CD4-positive, CD25-positive, alpha-beta regulatory T cell (primary cell): ENCODE measurements around the gene MGLL. TPM values are rescaled to one million over a fixed set of nuclear protein-coding genes. Genes with fewer than 3 reads are reported as not detected.
A peak's percentile ranks its signal among the peaks of the same experiment; 100 is the strongest.

Experiments
- ATAC-seq, 2 donors: fragments of 150-1000 bp; cut with Tn5 transposase; one replicate each; pipeline ENCODE4 v1.10.0; 2021; ENCODE audit warnings: low read depth in 2 of 2, moderate number of reproducible peaks in 2 of 2, moderate library complexity in 1 of 2
- DNase-seq, 3 donors: peaks; one replicate each; pipeline versions ENCODE4 v3.0.0 to v3.0.0-alpha.2; 2012 to 2022; ENCODE audit warnings: mixed read lengths in 1 of 3
- H3K27ac ChIP-seq: one replicate; pipeline ENCODE4 v1.7.0; 2013; ENCODE audit warnings: mild to moderate bottlenecking, low read length; ENCODE audit not compliant: insufficient read depth, poor library complexity, severe bottlenecking
- H3K27me3 ChIP-seq: one replicate; pipeline ENCODE4 v1.7.0; 2013; ENCODE audit warnings: low read length; ENCODE audit not compliant: control insufficient read depth, insufficient read depth
- H3K36me3 ChIP-seq: one replicate; pipeline ENCODE4 v1.7.0; 2013; ENCODE audit warnings: mild to moderate bottlenecking, low read length, moderate library complexity; ENCODE audit not compliant: control insufficient read depth, insufficient read depth
- H3K4me1 ChIP-seq: 2 replicates; pipeline ENCODE4 v1.7.0; 2013; ENCODE audit warnings: mild to moderate bottlenecking, low read length; ENCODE audit not compliant: insufficient read depth, control insufficient read depth, poor library complexity, severe bottlenecking
- H3K4me3 ChIP-seq: one replicate; pipeline ENCODE4 v1.7.0; 2013; ENCODE audit warnings: low read depth, mild to moderate bottlenecking, low read length, moderate library complexity
- H3K9me3 ChIP-seq, 2 experiments: 1 replicate in 1 of 2; 2 replicates in 1 of 2; pipeline ENCODE4 v1.7.0; 2013; ENCODE audit warnings: low read length in 2 of 2, mild to moderate bottlenecking in 1 of 2, moderate library complexity in 1 of 2; ENCODE audit not compliant: control insufficient read depth in 2 of 2
- H3K27ac Mint-ChIP-seq, 3 donors: one replicate each; pipeline ENCODE4 v1.8.0; 2020 to 2022; ENCODE audit warnings: mild to moderate bottlenecking in 3 of 3, mixed read lengths in 3 of 3, moderate library complexity in 2 of 3
- H3K27me3 Mint-ChIP-seq: one replicate; pipeline ENCODE4 v1.8.0; 2022; ENCODE audit warnings: mild to moderate bottlenecking, mixed read lengths
- H3K36me3 Mint-ChIP-seq: one replicate; pipeline ENCODE4 v1.8.0; 2020; ENCODE audit warnings: mixed read lengths
- H3K4me1 Mint-ChIP-seq, 4 donors: one replicate each; pipeline ENCODE4 v1.8.0; 2020 to 2022; ENCODE audit warnings: mixed read lengths in 4 of 4, mild to moderate bottlenecking in 1 of 4
- H3K4me3 Mint-ChIP-seq, 4 donors: one replicate each; pipeline ENCODE4 v1.8.0; 2020 to 2022; ENCODE audit warnings: mild to moderate bottlenecking in 4 of 4, mixed read lengths in 4 of 4, moderate library complexity in 3 of 4
- H3K9me3 Mint-ChIP-seq, 7 donors: one replicate each; pipeline ENCODE4 v1.8.0; 2020 to 2022; ENCODE audit warnings: mixed read lengths in 7 of 7, mild to moderate bottlenecking in 3 of 7, moderate library complexity in 2 of 7
- polyA plus RNA-seq, 4 donors: library from polyadenylated mRNA; unstranded; fragments of 300-500 nt; fragmentation: Illumina TruSeq; gene quantifications; one replicate each; pipeline ENCODE4 v1.2.3, GENCODE V29; 2021
- total RNA-seq: library from RNA; stranded (reverse); gene quantifications from one replicate; pipeline ENCODE4 v1.2.3, GENCODE V29; 2022

Gene MGLL
- total and polyA plus RNA-seq, 5 donors from 2014 or later, result 0.06 to 1.7 (median 1.4) TPM; not detected in 2

DNA sequence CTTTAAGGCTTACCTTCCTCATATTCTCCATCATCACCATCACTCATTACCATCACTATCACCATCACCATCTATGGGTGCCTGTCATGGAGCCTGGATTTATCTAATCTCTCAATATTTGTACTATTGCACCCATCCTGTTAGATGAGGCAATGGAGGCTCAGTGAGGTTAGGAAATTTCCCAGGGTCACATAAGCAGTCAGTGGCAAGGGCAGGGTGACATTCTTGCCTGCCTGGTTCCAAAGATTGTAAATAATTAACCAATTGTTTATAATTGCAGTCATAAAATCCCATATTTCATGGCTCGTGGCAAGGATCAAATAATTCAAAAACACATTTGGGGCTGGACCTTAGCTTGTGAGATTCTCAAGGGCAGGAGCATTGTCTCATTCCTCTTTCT, 55.2 kb downstream of the MGLL start:
- Mint-ChIP-seq H3K27me3 (peaks cover 15% of the 10 kb centered on the region), H3K36me3 (no peaks in the 10 kb centered on the region), H3K4me3 (no peak overlapping the region), H3K27ac (no peak overlapping the region), H3K9me3 (peaks cover 0 to 9% (median 0%) of the 10 kb centered on the region in 7 donors), H3K4me1 (peaks cover 0 to 3% (median 0%) of the 10 kb centered on the region in 4 donors)
- Histone ChIP-seq H3K36me3 (no peaks in the 10 kb centered on the region), H3K4me1 (no peaks in the 10 kb centered on the region), H3K4me3 (no peak overlapping the region), H3K27ac (no peak overlapping the region), H3K27me3 (no peaks in the 10 kb centered on the region), H3K9me3 (no peaks in the 10 kb centered on the region)
- DNase-seq (no peak), ATAC-seq (no peak)

- DNase-seq (no peak), ATAC-seq (no peak)
- Histone ChIP-seq H3K9me3 (no peaks in the 10 kb centered on the region), H3K27me3 (no peaks in the 10 kb centered on the region), H3K36me3 (no peaks in the 10 kb centered on the region), H3K4me3 (no peak overlapping the region), H3K4me1 (no peaks in the 10 kb centered on the region), H3K27ac (no peak overlapping the region)
- Mint-ChIP-seq H3K27me3 (peaks cover 15% of the 10 kb centered on the region), H3K36me3 (no peaks in the 10 kb centered on the region), H3K4me3 (no peak overlapping the region), H3K4me1 (peaks cover 0 to 3% (median 0%) of the 10 kb centered on the region in 4 donors), H3K9me3 (peaks cover 0 to 9% (median 0%) of the 10 kb centered on the region in 7 donors), H3K27ac (no peak overlapping the region)
These were observed 56.6 kb downstream of the MGLL start for GRCh38 chr3:127765735-127766134.

DNA sequence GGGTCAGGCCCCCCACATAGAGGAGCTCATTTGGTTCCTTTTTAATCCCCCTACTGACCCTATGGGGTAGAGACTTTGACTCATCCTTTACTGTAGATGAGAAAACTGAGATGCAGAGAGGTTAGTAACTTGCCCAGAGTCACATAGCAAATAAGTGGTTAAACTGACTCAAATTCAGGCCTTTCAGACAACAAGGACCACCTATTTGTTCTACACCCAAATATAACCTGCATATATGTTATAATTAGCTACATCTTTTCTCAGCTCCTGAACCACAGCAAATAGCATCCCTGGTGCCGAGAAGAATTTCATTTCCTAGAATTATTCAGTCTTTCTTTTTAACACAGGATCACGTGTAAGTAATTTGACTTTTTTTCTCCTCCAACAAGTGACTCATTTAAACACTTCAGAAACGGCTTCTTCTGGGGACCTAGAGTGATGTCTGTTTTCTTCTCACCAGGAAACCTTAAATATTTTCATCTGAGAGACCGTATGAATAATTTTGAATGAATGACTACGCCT, 57.4 kb downstream of the MGLL start:
- DNase-seq (peak in 1 of 3 donors; percentile 48), ATAC-seq (no peak)
- H3K4me1 Mint-ChIP-seq, result peaks cover 0 to 3% (median 0%) of the 10 kb centered on the region in 4 donors
- peaks cover 0 to 9% (median 0%) of the 10 kb centered on the region in 7 donors for H3K9me3 Mint-ChIP-seq
- H3K27ac Mint-ChIP-seq, result no peak overlapping the region
- H3K4me3 ChIP-seq, result no peak overlapping the region
- H3K4me3 Mint-ChIP-seq, result peak overlapping the region in 1 of 4 donors; percentile 49
- no peaks in the 10 kb centered on the region for H3K36me3 ChIP-seq
- H3K27ac ChIP-seq, result no peak overlapping the region
- no peaks in the 10 kb centered on the region for H3K27me3 ChIP-seq
- no peaks in the 10 kb centered on the region for H3K9me3 ChIP-seq
- peaks cover 15% of the 10 kb centered on the region for H3K27me3 Mint-ChIP-seq
- H3K36me3 Mint-ChIP-seq, result no peaks in the 10 kb centered on the region
- no peaks in the 10 kb centered on the region for H3K4me1 ChIP-seq

GRCh38 chr3:127764301-127764700, 58.0 kb downstream of the MGLL start:
- Mint-ChIP-seq H3K36me3 (no peaks in the 10 kb centered on the region), H3K27ac (no peak overlapping the region), H3K9me3 (peaks cover 0 to 9% (median 0%) of the 10 kb centered on the region in 7 donors), H3K27me3 (peaks cover 15% of the 10 kb centered on the region), H3K4me1 (peaks cover 0 to 3% (median 0%) of the 10 kb centered on the region in 4 donors), H3K4me3 (peak overlapping the region in 1 of 4 donors; percentile 49)
- Histone ChIP-seq H3K27me3 (no peaks in the 10 kb centered on the region), H3K9me3 (no peaks in the 10 kb centered on the region), H3K4me3 (no peak overlapping the region), H3K4me1 (no peaks in the 10 kb centered on the region), H3K36me3 (no peaks in the 10 kb centered on the region), H3K27ac (no peak overlapping the region)
- ATAC-seq (no peak), DNase-seq (no peak)

DNA sequence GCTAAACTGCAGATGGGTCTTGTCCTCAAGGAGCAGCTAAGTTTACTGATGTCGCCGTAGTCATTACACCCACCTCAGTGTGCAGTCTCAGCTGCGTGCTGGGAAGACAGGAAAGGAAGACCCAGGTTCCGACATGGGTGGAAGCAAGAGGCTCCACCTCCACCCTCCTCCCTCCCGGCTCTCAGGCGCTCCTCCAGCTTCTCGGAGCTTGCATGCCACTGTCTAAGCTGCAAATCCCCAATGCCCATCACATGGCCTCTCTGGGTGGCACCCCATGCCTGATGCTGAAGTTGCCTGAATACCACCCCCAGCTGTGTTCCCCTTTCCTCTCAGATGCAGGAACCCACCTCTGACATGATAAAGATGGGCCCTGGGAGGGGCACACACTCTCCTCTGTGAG, 58.5 kb downstream of the MGLL start:
- Mint-ChIP-seq H3K27me3 (peaks cover 15% of the 10 kb centered on the region), H3K4me3 (no peak overlapping the region)
- H3K27ac ChIP-seq, result no peak overlapping the region

GRCh38 chr3:127763337-127763736, 59.0 kb downstream of the MGLL start:
- no peaks in the 10 kb centered on the region for H3K36me3 Mint-ChIP-seq
- H3K27me3 Mint-ChIP-seq, result peaks cover 10% of the 10 kb centered on the region
- no peaks in the 10 kb centered on the region for H3K36me3 ChIP-seq
- no peaks in the 10 kb centered on the region for H3K9me3 ChIP-seq
- no peak for ATAC-seq
- no peak overlapping the region for H3K4me3 Mint-ChIP-seq
- DNase-seq, result no peak
- peaks cover 0 to 7% (median 0%) of the 10 kb centered on the region in 7 donors for H3K9me3 Mint-ChIP-seq
- no peak overlapping the region for H3K27ac Mint-ChIP-seq
- H3K4me1 ChIP-seq, result no peaks in the 10 kb centered on the region
- H3K4me3 ChIP-seq, result no peak overlapping the region
- no peak overlapping the region for H3K27ac ChIP-seq
- H3K4me1 Mint-ChIP-seq, result peaks cover 0 to 3% (median 0%) of the 10 kb centered on the region in 4 donors
- no peaks in the 10 kb centered on the region for H3K27me3 ChIP-seq

More for the DNA sequence above, 58.5 kb downstream of the MGLL start:
- H3K4me1 ChIP-seq, result no peaks in the 10 kb centered on the region
- H3K36me3 ChIP-seq, result no peaks in the 10 kb centered on the region
- DNase-seq (no peak), ATAC-seq (no peak)
- Mint-ChIP-seq H3K27ac (no peak overlapping the region), H3K9me3 (peaks cover 0 to 9% (median 0%) of the 10 kb centered on the region in 7 donors), H3K36me3 (no peaks in the 10 kb centered on the region), H3K4me1 (peaks cover 0 to 3% (median 0%) of the 10 kb centered on the region in 4 donors)
- no peak overlapping the region for H3K4me3 ChIP-seq
- H3K27me3 ChIP-seq, result no peaks in the 10 kb centered on the region
- H3K9me3 ChIP-seq, result no peaks in the 10 kb centered on the region

DNA sequence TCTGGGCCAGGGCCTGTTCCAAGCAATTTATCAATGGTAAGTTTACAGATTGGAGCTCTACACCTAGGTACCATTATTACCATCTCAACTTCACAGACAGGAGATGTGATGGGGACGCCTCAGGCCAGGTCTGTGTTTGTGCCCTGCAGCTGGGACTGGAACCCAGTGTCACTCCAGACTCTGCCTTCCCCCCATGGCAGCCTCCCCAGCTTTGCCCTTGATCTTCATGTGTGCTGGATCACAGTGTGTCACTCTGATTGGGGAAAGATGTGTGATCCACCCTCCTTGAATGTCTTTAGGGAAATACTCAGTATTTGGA, 59.6 kb downstream of the MGLL start:
- no peak overlapping the region for H3K4me3 ChIP-seq
- no peak overlapping the region for H3K27ac ChIP-seq
- DNase-seq, result no peak
- H3K4me1 ChIP-seq, result no peaks in the 10 kb centered on the region
- peaks cover 0 to 2% (median 0%) of the 10 kb centered on the region in 7 donors for H3K9me3 Mint-ChIP-seq
- no peaks in the 10 kb centered on the region for H3K36me3 ChIP-seq
- no peaks in the 10 kb centered on the region for H3K36me3 Mint-ChIP-seq
- H3K4me3 Mint-ChIP-seq, result no peak overlapping the region
- H3K4me1 Mint-ChIP-seq, result peaks cover 0 to 3% (median 0%) of the 10 kb centered on the region in 4 donors
- no peak for ATAC-seq
- H3K27ac Mint-ChIP-seq, result no peak overlapping the region
- H3K27me3 ChIP-seq, result no peaks in the 10 kb centered on the region
- no peaks in the 10 kb centered on the region for H3K9me3 ChIP-seq
- peaks cover 10% of the 10 kb centered on the region for H3K27me3 Mint-ChIP-seq

DNA sequence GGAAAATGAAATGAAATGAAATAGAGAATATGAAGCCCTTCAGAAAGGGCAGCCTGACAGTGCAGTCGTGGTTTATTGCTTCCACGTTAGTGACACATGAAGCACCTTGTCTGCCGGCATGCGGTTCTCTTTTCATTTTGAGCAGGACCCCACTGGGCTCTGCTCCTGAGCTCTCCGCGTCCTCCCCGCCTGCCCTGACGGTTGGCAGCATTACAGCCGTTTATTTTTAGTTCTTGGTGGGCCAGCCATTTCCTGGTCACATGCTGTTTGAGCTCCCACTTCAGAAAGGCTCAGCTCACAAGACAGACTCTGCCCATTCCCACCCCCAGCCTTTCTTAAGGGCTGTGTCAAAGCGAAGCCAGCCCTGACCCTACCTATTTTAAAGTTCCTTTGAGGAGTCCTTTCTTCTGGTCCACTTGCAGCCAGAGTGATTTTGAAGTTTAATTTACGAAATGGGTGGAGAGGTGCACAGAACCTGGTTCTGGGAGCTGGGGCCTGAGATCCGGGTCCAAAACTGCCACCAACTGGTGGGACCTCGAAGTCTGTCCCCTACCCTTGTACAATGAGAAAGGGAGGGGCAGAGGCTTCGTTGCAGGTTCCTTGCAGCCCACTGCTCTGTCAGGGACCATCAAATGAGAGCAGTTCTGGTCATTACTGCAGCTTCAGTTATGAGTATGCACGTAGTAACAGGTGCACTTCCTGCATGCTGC, 60.1 kb downstream of the MGLL start:
- Mint-ChIP-seq H3K36me3 (no peaks in the 10 kb centered on the region), H3K4me1 (peaks cover 0 to 3% (median 0%) of the 10 kb centered on the region in 4 donors), H3K27me3 (peaks cover 13% of the 10 kb centered on the region), H3K4me3 (no peak overlapping the region), H3K9me3 (no peaks in the 10 kb centered on the region), H3K27ac (no peak overlapping the region)
- peak in 1 of 3 donors; percentile 41 for DNase-seq
- Histone ChIP-seq H3K36me3 (no peaks in the 10 kb centered on the region), H3K4me3 (no peak overlapping the region), H3K27me3 (no peaks in the 10 kb centered on the region), H3K27ac (no peak overlapping the region), H3K9me3 (no peaks in the 10 kb centered on the region), H3K4me1 (no peaks in the 10 kb centered on the region)
- no peak for ATAC-seq
